PFSK-1 (cell line): ENCODE measurements around the gene MTMR12.

Experiments
- FOXP2 ChIP-seq: optimal IDR thresholded peaks from 2 replicates; pipeline ENCODE3; 2011; ENCODE audit warnings: borderline replicate concordance, control low read depth, inconsistent platforms; ENCODE audit not compliant: insufficient read depth; ENCODE audit errors: extremely low read length, extremely low read depth
- POLR2AphosphoS5 ChIP-seq: IDR thresholded peaks from 2 replicates; pipeline ENCODE4 v1.6.1; 2012; ENCODE audit warnings: low read depth, mild to moderate bottlenecking, control low read depth, low read length, moderate library complexity
- SIN3A ChIP-seq: IDR thresholded peaks from 2 replicates; pipeline ENCODE4 v1.6.1; 2012; ENCODE audit warnings: mild to moderate bottlenecking, low read length, moderate library complexity, borderline replicate concordance; ENCODE audit not compliant: insufficient read depth
- TAF1 ChIP-seq: IDR thresholded peaks from 2 replicates; pipeline ENCODE4 v1.6.1; 2012; ENCODE audit warnings: low read length, control low read depth, borderline replicate concordance; ENCODE audit not compliant: insufficient read depth
- TF ChIP-seq, protein P1 (sequence below), 2 experiments: IDR thresholded peaks; 2 replicates each; pipeline versions ENCODE4 v1.6.1 to v1.8.0; 2011 to 2012; ENCODE audit warnings: low read depth in 2 of 2, low read length in 2 of 2, control low read depth in 1 of 2, inconsistent platforms in 1 of 2, mild to moderate bottlenecking in 1 of 2, moderate library complexity in 1 of 2; ENCODE audit not compliant: insufficient read depth in 1 of 2

The MTMR12 gene

DNA sequence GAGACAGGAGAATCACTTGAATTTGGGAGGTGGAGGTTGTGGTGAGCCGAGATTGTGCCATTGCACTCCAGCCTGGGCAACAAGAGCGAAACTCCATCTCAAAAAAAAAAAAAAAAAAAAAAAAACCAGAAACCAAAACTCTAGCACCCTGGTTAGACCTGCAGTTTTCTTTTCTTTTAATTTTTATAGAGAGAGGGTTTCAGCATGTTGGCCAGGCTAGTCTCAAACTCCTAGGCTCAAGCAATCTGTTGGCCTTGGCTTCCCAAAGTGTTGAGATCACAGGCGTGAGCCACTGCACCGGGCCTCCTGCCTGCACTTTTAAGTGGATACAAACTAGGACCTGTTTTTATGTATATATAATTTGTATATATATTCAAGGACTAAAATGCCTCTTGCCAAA lies 12.9 kb upstream of the MTMR12 start:
- no peak for TF ChIP-seq SIN3A
- TF ChIP-seq, protein P1, sequence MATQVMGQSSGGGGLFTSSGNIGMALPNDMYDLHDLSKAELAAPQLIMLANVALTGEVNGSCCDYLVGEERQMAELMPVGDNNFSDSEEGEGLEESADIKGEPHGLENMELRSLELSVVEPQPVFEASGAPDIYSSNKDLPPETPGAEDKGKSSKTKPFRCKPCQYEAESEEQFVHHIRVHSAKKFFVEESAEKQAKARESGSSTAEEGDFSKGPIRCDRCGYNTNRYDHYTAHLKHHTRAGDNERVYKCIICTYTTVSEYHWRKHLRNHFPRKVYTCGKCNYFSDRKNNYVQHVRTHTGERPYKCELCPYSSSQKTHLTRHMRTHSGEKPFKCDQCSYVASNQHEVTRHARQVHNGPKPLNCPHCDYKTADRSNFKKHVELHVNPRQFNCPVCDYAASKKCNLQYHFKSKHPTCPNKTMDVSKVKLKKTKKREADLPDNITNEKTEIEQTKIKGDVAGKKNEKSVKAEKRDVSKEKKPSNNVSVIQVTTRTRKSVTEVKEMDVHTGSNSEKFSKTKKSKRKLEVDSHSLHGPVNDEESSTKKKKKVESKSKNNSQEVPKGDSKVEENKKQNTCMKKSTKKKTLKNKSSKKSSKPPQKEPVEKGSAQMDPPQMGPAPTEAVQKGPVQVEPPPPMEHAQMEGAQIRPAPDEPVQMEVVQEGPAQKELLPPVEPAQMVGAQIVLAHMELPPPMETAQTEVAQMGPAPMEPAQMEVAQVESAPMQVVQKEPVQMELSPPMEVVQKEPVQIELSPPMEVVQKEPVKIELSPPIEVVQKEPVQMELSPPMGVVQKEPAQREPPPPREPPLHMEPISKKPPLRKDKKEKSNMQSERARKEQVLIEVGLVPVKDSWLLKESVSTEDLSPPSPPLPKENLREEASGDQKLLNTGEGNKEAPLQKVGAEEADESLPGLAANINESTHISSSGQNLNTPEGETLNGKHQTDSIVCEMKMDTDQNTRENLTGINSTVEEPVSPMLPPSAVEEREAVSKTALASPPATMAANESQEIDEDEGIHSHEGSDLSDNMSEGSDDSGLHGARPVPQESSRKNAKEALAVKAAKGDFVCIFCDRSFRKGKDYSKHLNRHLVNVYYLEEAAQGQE (IDR thresholded peaks at IDR 0.05; ENCODE audit: insufficient read depth in 1 of 2, low read depth in 2 of 2, low read length in 2 of 2): no peak
- TF ChIP-seq POLR2AphosphoS5: no peak
- TF ChIP-seq TAF1: no peak
- no peak for TF ChIP-seq FOXP2

DNA sequence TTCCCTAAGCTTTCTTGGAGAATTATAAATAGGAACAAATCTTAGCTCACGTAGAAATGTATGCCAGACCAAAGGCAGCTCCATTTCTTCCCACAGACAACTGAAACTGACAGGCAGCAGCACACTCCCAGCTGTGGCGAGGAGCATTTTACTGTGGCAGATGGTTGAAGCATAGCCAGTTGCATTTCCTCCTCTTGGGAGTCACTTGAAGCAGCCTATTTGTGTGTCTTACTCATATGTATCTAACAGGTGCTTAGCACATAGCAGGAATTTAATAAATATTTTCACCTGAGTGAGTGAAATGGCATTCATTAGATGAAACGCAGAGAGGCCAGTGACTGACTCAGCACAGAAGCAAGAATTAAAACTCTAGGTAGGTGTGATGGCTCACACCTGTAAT lies 12.3 kb upstream of the MTMR12 start:
- TF ChIP-seq, protein P1 (IDR thresholded peaks at IDR 0.05; ENCODE audit: insufficient read depth in 1 of 2, low read depth in 2 of 2, low read length in 2 of 2): no peak
- TF ChIP-seq TAF1 (no peak), SIN3A (no peak)

DNA sequence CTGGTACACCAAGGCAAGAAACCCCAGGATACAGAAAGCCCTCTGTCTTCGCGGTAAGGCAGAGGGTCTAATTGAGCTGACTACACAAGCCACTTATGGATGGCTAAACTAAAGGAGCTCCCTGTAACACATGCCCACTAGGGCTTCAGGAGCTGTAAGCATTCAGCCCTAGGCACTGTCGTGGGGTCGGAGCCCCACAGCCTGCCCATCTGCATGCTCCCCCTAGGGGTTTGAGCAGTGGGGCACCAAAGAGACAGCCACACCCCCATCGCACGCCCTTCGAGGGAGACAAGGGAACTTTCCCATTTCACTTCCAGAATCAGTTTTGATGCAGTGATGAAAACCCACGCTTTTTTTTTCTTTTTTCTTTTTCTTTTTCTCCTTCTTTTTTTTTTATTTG lies 11.0 kb upstream of the MTMR12 start:
- TF ChIP-seq SIN3A (no peak), TAF1 (no peak)

DNA sequence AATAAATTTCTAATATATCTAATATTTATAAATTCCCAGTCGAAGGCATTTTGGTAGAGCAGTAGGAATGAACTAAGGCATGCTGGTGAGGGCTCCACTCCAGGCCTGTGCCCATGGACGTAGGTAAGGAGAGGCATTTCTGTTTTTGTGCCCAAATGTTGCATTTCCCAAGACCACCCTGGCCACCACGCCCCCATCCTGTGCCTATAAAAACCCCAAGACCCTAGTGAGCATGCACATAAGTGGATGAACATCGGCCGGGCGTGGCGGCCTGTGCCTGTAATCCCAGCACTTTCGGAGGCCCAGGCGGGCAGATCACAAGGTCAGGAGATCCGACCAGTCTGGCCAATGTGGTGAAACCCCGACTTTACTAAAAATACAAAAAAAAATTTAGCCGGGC lies 10.1 kb upstream of the MTMR12 start:
- TF ChIP-seq TAF1 (no peak), SIN3A (no peak), POLR2AphosphoS5 (no peak), FOXP2 (no peak)
- TF ChIP-seq, protein P1 (IDR thresholded peaks at IDR 0.05; ENCODE audit: insufficient read depth in 1 of 2, low read depth in 2 of 2, low read length in 2 of 2): no peak

DNA sequence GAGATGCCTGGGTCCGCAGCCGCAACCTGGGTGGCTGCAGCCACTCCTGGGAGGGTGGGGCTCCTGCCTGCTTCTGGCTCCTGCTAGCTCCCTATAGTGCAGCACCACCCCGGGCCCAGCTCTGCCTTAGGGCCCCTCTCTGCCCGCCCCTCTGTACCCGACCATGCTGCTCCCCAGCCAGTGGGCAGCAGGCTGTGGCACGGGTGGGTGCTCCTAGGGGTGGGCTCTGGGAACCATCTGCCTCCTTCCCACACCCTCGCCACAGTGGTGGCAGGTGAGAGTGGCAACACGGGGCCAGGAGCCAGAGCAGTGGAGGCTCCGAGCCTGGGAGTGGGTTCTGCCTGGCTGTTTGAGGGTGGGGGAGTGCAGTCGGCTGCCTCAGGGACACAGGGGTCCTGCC lies 7.8 kb upstream of the MTMR12 start:
- TF ChIP-seq SIN3A (no peak), POLR2AphosphoS5 (no peak), TAF1 (no peak), FOXP2 (no peak)
- TF ChIP-seq, protein P1 (IDR thresholded peaks at IDR 0.05; ENCODE audit: insufficient read depth in 1 of 2, low read depth in 2 of 2, low read length in 2 of 2): no peak
